Peyer's patch (tissue), 4 donors: ENCODE measurements around the gene USP10. TPM values are rescaled to one million over a fixed set of nuclear protein-coding genes. Genes with fewer than 3 reads are reported as not detected.

Source experiments
- DNase-seq, 3 donors: peaks; one replicate each; pipeline ENCODE4 v3.0.0-alpha.2; 2017 to 2019
- H3K27ac ChIP-seq, 4 donors: fragments of 200-600 bp; sonication (generic); one replicate each; pipeline ENCODE4 v1.5.1; 2016 to 2019
- H3K27me3 ChIP-seq, 2 donors: fragments of 200-600 bp; sonication (generic); one replicate each; pipeline ENCODE4 v1.5.1; 2019
- H3K36me3 ChIP-seq, 3 donors: fragments of 200-600 bp; sonication (generic); one replicate each; pipeline ENCODE4 v1.5.1; 2016 to 2019
- H3K4me1 ChIP-seq, 4 donors: fragments of 200-600 bp; sonication (generic); one replicate each; pipeline ENCODE4 v1.5.1; 2016 to 2019
- H3K4me3 ChIP-seq, 4 donors: fragments of 200-600 bp; sonication (generic); 1 replicate in 3 of 4; 2 replicates in 1 of 4; pipeline ENCODE4 v1.5.1; 2016 to 2019; ENCODE audit warnings: mild to moderate bottlenecking in 1 of 4
- H3K9me3 ChIP-seq, 4 donors: fragments of 200-600 bp; sonication (generic); one replicate each; pipeline ENCODE4 v1.5.1; 2016 to 2019; ENCODE audit warnings: mild to moderate bottlenecking in 1 of 4
- POLR2A ChIP-seq, 2 donors: fragments of 450-650 bp; IDR thresholded peaks; one replicate each; pipeline ENCODE4 v1.5.1; 2017; ENCODE audit warnings: antibody characterized with exemption in 2 of 2, mild to moderate bottlenecking in 2 of 2, moderate library complexity in 2 of 2
- total RNA-seq, 4 donors: library from RNA; depleted of rRNA; stranded (reverse); fragments of >200 nt; gene quantifications; one replicate each; pipeline ENCODE4 v1.1.0, GENCODE V29; 2016
- TF ChIP-seq, protein P1 (sequence below), 6 experiments: fragments of 450-650 bp in 4 of 6; fragments of 200-600 bp in 2 of 6; sonication (generic) in 1 of 6; IDR thresholded peaks; one replicate each; pipeline ENCODE4 v1.5.1; 2017 to 2019; ENCODE audit warnings: antibody characterized with exemption in 6 of 6, mild to moderate bottlenecking in 3 of 6, moderate library complexity in 1 of 6

Gene USP10
- total RNA-seq, 4 donors from 2014 or later = 48.0 to 85.5 (median 59.9) TPM

- no peaks in the 10 kb centered on the region for H3K36me3 ChIP-seq
- H3K9me3 ChIP-seq = no peaks in the 10 kb centered on the region
- H3K4me1 ChIP-seq = peaks cover 0 to 14% (median 0%) of the 10 kb centered on the region in 4 donors
- no peak for TF ChIP-seq POLR2A (IDR thresholded peaks at IDR 0.05)
- TF ChIP-seq, protein P1, sequence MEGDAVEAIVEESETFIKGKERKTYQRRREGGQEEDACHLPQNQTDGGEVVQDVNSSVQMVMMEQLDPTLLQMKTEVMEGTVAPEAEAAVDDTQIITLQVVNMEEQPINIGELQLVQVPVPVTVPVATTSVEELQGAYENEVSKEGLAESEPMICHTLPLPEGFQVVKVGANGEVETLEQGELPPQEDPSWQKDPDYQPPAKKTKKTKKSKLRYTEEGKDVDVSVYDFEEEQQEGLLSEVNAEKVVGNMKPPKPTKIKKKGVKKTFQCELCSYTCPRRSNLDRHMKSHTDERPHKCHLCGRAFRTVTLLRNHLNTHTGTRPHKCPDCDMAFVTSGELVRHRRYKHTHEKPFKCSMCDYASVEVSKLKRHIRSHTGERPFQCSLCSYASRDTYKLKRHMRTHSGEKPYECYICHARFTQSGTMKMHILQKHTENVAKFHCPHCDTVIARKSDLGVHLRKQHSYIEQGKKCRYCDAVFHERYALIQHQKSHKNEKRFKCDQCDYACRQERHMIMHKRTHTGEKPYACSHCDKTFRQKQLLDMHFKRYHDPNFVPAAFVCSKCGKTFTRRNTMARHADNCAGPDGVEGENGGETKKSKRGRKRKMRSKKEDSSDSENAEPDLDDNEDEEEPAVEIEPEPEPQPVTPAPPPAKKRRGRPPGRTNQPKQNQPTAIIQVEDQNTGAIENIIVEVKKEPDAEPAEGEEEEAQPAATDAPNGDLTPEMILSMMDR (IDR thresholded peaks at IDR 0.05) = no peak
- DNase-seq = no peak
- no peaks in the 10 kb centered on the region for H3K27me3 ChIP-seq
- no peak overlapping the region for H3K27ac ChIP-seq
- no peak overlapping the region for H3K4me3 ChIP-seq
These were observed 117.8 kb downstream of the USP10 start for GRCh38 chr16:84817613-84818012.

- H3K27ac ChIP-seq = no peak overlapping the region
- no peak overlapping the region for H3K4me3 ChIP-seq
- no peaks in the 10 kb centered on the region for H3K27me3 ChIP-seq
- H3K9me3 ChIP-seq = no peaks in the 10 kb centered on the region
- DNase-seq = no peak
- H3K4me1 ChIP-seq = peaks cover 0 to 14% (median 0%) of the 10 kb centered on the region in 4 donors
- TF ChIP-seq POLR2A (IDR thresholded peaks at IDR 0.05) = no peak
- TF ChIP-seq, protein P1 (IDR thresholded peaks at IDR 0.05) = no peak
- no peaks in the 10 kb centered on the region for H3K36me3 ChIP-seq
These were observed 118.3 kb downstream of the USP10 start for GRCh38 chr16:84818133-84818532.

DNA sequence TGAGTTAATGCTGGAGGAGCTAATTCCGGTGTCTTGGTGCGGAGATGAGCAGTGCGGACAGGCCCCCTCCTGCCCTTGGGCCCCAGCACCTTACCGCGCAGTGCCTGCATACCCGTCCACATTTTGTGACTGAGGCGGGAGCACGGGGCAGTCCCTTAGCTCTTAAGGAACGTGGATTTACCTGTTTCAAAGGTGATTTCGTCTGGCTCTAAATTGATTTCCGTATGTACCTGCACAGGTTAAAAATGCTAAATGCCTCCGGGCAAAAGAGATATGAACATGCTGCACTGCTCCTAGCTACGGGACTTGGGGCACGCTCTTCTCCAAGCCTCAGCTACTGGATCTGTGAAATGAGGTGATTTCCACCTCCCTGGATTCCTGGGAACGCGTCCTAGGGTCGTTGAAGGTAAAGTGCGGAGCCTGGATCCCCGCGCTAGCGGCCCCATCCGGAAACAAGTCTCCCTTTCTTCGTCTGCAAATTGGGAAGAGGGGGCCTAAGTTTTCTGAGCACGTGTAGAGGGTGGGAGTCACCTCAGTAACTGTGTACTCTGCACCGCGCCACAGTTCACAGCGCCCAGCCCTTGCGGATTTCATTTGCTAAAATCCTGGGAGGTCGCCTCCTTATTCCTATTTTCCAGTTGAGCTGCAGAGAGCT is 119.3 kb downstream of the USP10 start:
- peak overlapping the region in 3 of 4 donors; percentile 64 to 92 (median 83) for H3K27ac ChIP-seq
- DNase-seq = no peak

DNA sequence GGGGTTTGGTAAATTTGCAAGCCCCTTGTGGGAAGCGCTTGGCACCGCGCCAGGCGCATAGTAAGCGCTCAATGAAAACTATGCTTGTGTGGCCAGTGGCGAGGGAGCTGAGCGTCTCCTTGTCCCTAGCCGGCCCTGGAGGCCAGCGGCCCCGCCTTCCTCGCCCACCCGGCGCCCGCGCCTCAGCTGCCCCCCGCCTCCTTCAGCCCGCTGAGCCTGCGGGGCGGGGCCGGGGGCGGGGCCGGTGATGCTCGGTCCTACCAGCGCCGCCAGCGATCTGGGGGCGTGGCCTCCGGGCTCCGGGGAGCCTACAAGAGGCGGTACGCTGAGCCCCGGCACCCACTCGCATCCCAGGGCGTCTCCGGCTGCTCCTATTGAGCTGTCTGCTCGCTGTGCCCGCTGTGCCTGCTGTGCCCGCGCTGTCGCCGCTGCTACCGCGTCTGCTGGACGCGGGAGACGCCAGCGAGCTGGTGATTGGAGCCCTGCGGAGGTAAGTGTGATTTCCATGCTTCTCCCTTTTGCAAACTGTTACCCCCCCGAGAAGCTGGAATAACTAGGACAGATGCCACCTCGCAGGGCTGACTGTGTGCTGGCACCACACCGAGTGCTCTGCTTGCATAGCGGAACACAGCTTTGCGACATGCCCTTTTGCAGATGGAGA is 120.0 kb downstream of the USP10 start, which contains the start of gene CRISPLD2:
TSS of gene CRISPLD2 (plus strand) at position 342 of the 661 bp plus-strand sequence. CDS start 18,511 bp downstream, outside the sequence.
- H3K27me3 ChIP-seq = no peaks in the 10 kb centered on the region
- H3K4me3 ChIP-seq = peak within 1 kb of the TSS; percentile 37 to 59 (median 44)
- DNase-seq = peak; percentile 72 to 92 (median 92)
- peak within 1 kb of the TSS; percentile 47 to 92 (median 74) for H3K27ac ChIP-seq
- H3K36me3 ChIP-seq = no peaks in the 10 kb centered on the region
- H3K9me3 ChIP-seq = no peaks in the 10 kb centered on the region
- peaks cover 0 to 14% (median 0%) of the 10 kb centered on the region in 4 donors for H3K4me1 ChIP-seq
- peak; percentile 81 to 85 for TF ChIP-seq POLR2A (IDR thresholded peaks at IDR 0.05)
- TF ChIP-seq, protein P1 (IDR thresholded peaks at IDR 0.05) = no peak

More for the DNA sequence above, 119.3 kb downstream of the USP10 start:
- Histone ChIP-seq H3K4me1 (peaks cover 0 to 14% (median 0%) of the 10 kb centered on the region in 4 donors), H3K36me3 (no peaks in the 10 kb centered on the region), H3K27me3 (no peaks in the 10 kb centered on the region), H3K4me3 (peak overlapping the region in 1 of 4 donors; percentile 59), H3K9me3 (no peaks in the 10 kb centered on the region)
- no peak for TF ChIP-seq POLR2A (IDR thresholded peaks at IDR 0.05)
- TF ChIP-seq, protein P1 (IDR thresholded peaks at IDR 0.05) = no peak

DNA sequence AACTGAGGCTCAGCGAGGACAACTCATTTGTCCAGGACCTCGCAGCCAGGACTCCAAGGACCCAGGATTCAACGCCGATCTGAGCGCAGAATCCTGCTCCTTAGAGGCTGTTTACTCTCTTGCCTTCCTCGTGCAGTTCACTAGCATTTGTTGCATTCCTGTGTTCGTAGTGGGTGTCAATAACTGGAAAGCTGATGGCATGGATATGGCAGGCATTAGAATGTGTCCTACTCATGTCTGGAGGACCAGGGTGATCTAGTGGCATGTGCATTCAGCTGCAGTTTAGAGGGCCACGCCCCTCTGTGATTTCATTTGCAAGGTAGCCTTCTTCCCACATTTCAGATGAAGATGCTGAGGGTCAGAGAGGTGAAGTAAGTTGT is 120.5 kb downstream of the USP10 start:
- TF ChIP-seq POLR2A (IDR thresholded peaks at IDR 0.05) = no peak
- TF ChIP-seq, protein P1 (IDR thresholded peaks at IDR 0.05) = no peak
- H3K4me1 ChIP-seq = peaks cover 0 to 14% (median 0%) of the 10 kb centered on the region in 4 donors
- peak overlapping the region; percentile 37 to 59 (median 44) for H3K4me3 ChIP-seq
- DNase-seq = no peak
- no peaks in the 10 kb centered on the region for H3K9me3 ChIP-seq
- no peaks in the 10 kb centered on the region for H3K36me3 ChIP-seq
- no peaks in the 10 kb centered on the region for H3K27me3 ChIP-seq
- peak overlapping the region; percentile 47 to 92 (median 74) for H3K27ac ChIP-seq
